ENCODE results near the gene ZDHHC17. TPM values are rescaled to one million over a fixed set of nuclear protein-coding genes. Genes with fewer than 3 reads are reported as not detected.

Gene ZDHHC17
- total and polyA plus RNA-seq, 2 donors from 2014 or later = 7.7 to 39.5 TPM

GRCh38 chr12:76863005-76863670 lies 99.2 kb downstream of the ZDHHC17 start:
- Histone ChIP-seq H3K9me3 (ENCODE audit: control insufficient read depth in 2 of 3, insufficient read depth in 1 of 3, low read length in 3 of 3) (no peaks in the 10 kb centered on the region), H3K4me1 (ENCODE audit: control insufficient read depth in 2 of 3, insufficient read depth in 2 of 3, low read depth in 1 of 3, low read length in 3 of 3) (peaks cover 2 to 9% (median 3%) of the 10 kb centered on the region in 3 donors), H3K36me3 (ENCODE audit: control insufficient read depth in 2 of 3, insufficient read depth in 3 of 3, low read length in 3 of 3) (no peaks in the 10 kb centered on the region), H3K4me3 (ENCODE audit: low read length in 3 of 3) (no peak overlapping the region), H3K9ac (ENCODE audit: low read length in 3 of 3) (no peak overlapping the region), H3K27ac (ENCODE audit: low read depth in 2 of 2, low read length in 2 of 2) (no peak overlapping the region), H3K27me3 (ENCODE audit: control insufficient read depth, insufficient read depth, low read length) (no peaks in the 10 kb centered on the region)
- FAIRE-seq (no peak), DNase-seq (peak in 1 of 5 donors; percentile 33)
- intact Hi-C loops (cut with DNase I) = no loop called here
- TF ChIP-seq, protein P1, sequence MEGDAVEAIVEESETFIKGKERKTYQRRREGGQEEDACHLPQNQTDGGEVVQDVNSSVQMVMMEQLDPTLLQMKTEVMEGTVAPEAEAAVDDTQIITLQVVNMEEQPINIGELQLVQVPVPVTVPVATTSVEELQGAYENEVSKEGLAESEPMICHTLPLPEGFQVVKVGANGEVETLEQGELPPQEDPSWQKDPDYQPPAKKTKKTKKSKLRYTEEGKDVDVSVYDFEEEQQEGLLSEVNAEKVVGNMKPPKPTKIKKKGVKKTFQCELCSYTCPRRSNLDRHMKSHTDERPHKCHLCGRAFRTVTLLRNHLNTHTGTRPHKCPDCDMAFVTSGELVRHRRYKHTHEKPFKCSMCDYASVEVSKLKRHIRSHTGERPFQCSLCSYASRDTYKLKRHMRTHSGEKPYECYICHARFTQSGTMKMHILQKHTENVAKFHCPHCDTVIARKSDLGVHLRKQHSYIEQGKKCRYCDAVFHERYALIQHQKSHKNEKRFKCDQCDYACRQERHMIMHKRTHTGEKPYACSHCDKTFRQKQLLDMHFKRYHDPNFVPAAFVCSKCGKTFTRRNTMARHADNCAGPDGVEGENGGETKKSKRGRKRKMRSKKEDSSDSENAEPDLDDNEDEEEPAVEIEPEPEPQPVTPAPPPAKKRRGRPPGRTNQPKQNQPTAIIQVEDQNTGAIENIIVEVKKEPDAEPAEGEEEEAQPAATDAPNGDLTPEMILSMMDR (IDR thresholded peaks at IDR 0.05; ENCODE audit: borderline replicate concordance, extremely low read depth, insufficient read depth) = no peak

GRCh38 chr12:76863837-76864236 lies 99.9 kb downstream of the ZDHHC17 start:
- Histone ChIP-seq H3K27me3 (ENCODE audit: control insufficient read depth, insufficient read depth, low read length) (no peaks in the 10 kb centered on the region), H3K9me3 (ENCODE audit: control insufficient read depth in 2 of 3, insufficient read depth in 1 of 3, low read length in 3 of 3) (no peaks in the 10 kb centered on the region), H3K36me3 (ENCODE audit: control insufficient read depth in 2 of 3, insufficient read depth in 3 of 3, low read length in 3 of 3) (no peaks in the 10 kb centered on the region), H3K9ac (ENCODE audit: low read length in 3 of 3) (no peak overlapping the region), H3K4me3 (ENCODE audit: low read length in 3 of 3) (no peak overlapping the region), H3K4me1 (ENCODE audit: control insufficient read depth in 2 of 3, insufficient read depth in 2 of 3, low read depth in 1 of 3, low read length in 3 of 3) (peaks cover 2 to 9% (median 3%) of the 10 kb centered on the region in 3 donors), H3K27ac (ENCODE audit: low read depth in 2 of 2, low read length in 2 of 2) (no peak overlapping the region)
- DNase-seq = no peak
- intact Hi-C loops (cut with DNase I) = no loop called here
- TF ChIP-seq, protein P1 (IDR thresholded peaks at IDR 0.05; ENCODE audit: borderline replicate concordance, extremely low read depth, insufficient read depth) = no peak
- no peak for FAIRE-seq

GRCh38 chr12:76864791-76865400 lies 101.0 kb downstream of the ZDHHC17 start:
- peaks cover 2 to 9% (median 3%) of the 10 kb centered on the region in 3 donors for H3K4me1 ChIP-seq (ENCODE audit: control insufficient read depth in 2 of 3, insufficient read depth in 2 of 3, low read depth in 1 of 3, low read length in 3 of 3)
- no peaks in the 10 kb centered on the region for H3K27me3 ChIP-seq (ENCODE audit: control insufficient read depth, insufficient read depth, low read length)
- DNase-seq (no peak), FAIRE-seq (no peak)
- H3K9ac ChIP-seq (ENCODE audit: low read length in 3 of 3) = no peak overlapping the region
- TF ChIP-seq, protein P1 (IDR thresholded peaks at IDR 0.05; ENCODE audit: borderline replicate concordance, extremely low read depth, insufficient read depth) = no peak
- H3K27ac ChIP-seq (ENCODE audit: low read depth in 2 of 2, low read length in 2 of 2) = no peak overlapping the region
- intact Hi-C loops (cut with DNase I) = no loop called here
- no peak overlapping the region for H3K4me3 ChIP-seq (ENCODE audit: low read length in 3 of 3)
- no peaks in the 10 kb centered on the region for H3K9me3 ChIP-seq (ENCODE audit: control insufficient read depth in 2 of 3, insufficient read depth in 1 of 3, low read length in 3 of 3)
- H3K36me3 ChIP-seq (ENCODE audit: control insufficient read depth in 2 of 3, insufficient read depth in 3 of 3, low read length in 3 of 3) = no peaks in the 10 kb centered on the region
